K562 (cell line): ENCODE measurements around the gene RFT1. TPM values are rescaled to one million over a fixed set of nuclear protein-coding genes. Genes with fewer than 3 reads are reported as not detected.

Source experiments
- CBX5 ChIP-seq: IDR thresholded peaks from 2 replicates; pipeline ENCODE4 v1.6.1; 2014; ENCODE audit warnings: low read depth, borderline replicate concordance
- CEBPB ChIP-seq: fragments of 450-650 bp; IDR thresholded peaks from 2 replicates; pipeline ENCODE4 v1.6.1; 2016; ENCODE audit warnings: missing genetic modification characterization, missing compliant biosample characterization
- E2F3 ChIP-seq: fragments of 250-450 bp; sonication (Bioruptor Pico); IDR thresholded peaks from 2 replicates; pipeline ENCODE4 v1.4.0; 2020; ENCODE audit warnings: mild to moderate bottlenecking
- E2F4 ChIP-seq: sonication (generic); formaldehyde crosslinking; IDR thresholded peaks from 2 replicates; pipeline ENCODE4 v1.8.0; 2022; ENCODE audit warnings: mild to moderate bottlenecking, low read depth, missing genetic modification reagents
- ETV1 ChIP-seq: fragments of 450-650 bp; conservative IDR thresholded peaks from 2 replicates; pipeline ENCODE4 v1.6.1; 2016; ENCODE audit warnings: missing genetic modification characterization, control low read depth, low read depth, missing compliant biosample characterization
- MECOM ChIP-seq: fragments of 250-450 bp; sonication (Bioruptor Pico); IDR thresholded peaks from 2 replicates; pipeline ENCODE4 v1.8.0; 2022; ENCODE audit warnings: inconsistent platforms
- PBX2 ChIP-seq, 2 experiments: IDR thresholded peaks in 1 of 2; conservative IDR thresholded peaks in 1 of 2; 2 replicates each; pipeline ENCODE4 v1.6.1; 2016; ENCODE audit warnings: low read depth in 2 of 2, mild to moderate bottlenecking in 1 of 2, missing compliant biosample characterization in 1 of 2, missing genetic modification characterization in 1 of 2, moderate library complexity in 1 of 2
- PCBP2 ChIP-seq: fragments of 200-400 bp; formaldehyde crosslinking; IDR thresholded peaks from 2 replicates; pipeline ENCODE4 v1.6.1; 2018; ENCODE audit warnings: low read length, low read depth, mild to moderate bottlenecking, moderate library complexity; ENCODE audit not compliant: poor library complexity, severe bottlenecking
- PTBP1 ChIP-seq: fragments of 200-400 bp; formaldehyde crosslinking; IDR thresholded peaks from 2 replicates; pipeline ENCODE4 v1.6.1; 2017; ENCODE audit warnings: low read depth, low read length
- SMC3 ChIP-seq: conservative IDR thresholded peaks from 2 replicates; pipeline ENCODE4 v1.6.1; 2011; ENCODE audit warnings: low read depth, low read length, improper control_type of control experiment; ENCODE audit not compliant: insufficient read depth
- SNAPC5 ChIP-seq: fragments of 250-450 bp; sonication (Bioruptor Pico); IDR thresholded peaks from 2 replicates; pipeline ENCODE4 v1.8.0; 2021; ENCODE audit warnings: moderate library complexity, mild to moderate bottlenecking, inconsistent platforms
- SPI1 ChIP-seq: IDR thresholded peaks from 2 replicates; pipeline ENCODE4 v1.6.1; 2011; ENCODE audit warnings: low read depth, low read length, control low read depth, borderline replicate concordance
- STAG1 ChIP-seq: sonication (generic); formaldehyde crosslinking; IDR thresholded peaks from 2 replicates; pipeline ENCODE4 v1.5.0; 2020; ENCODE audit warnings: missing genetic modification reagents, borderline replicate concordance
- ZKSCAN1 ChIP-seq: fragments of 150-350 bp; IDR thresholded peaks from 2 replicates; pipeline ENCODE4 v1.6.1; 2016; ENCODE audit warnings: low read depth, low read length
- polyA plus RNA-seq, 8 experiments: library from polyadenylated mRNA; depleted of rRNA in 4 of 8; stranded (reverse) in 5 of 8; unstranded in 3 of 8; fragments of >200 nt; fragmentation: Nextera tagmentation in 2 of 8; fragmentation: Illumina TruSeq in 1 of 8; extraction: Ambion mirVana in 2 of 8; extraction: Trizol in 1 of 8; gene quantifications; 2 replicates each; pipeline versions ENCODE4 v1.2.1 to v1.2.3, GENCODE V29; 2011 to 2014; ENCODE audit warnings: inconsistent platforms in 1 of 8, missing spikeins in 1 of 8
- total RNA-seq, 7 experiments: library from RNA; depleted of rRNA in 6 of 7; stranded (reverse); fragments of >200 nt in 6 of 7; fragmentation: Illumina TruSeq in 2 of 7; extraction: Trizol in 2 of 7; gene quantifications; 2 replicates each; pipeline versions ENCODE4 v1.2.1 to v1.2.3, GENCODE V29; 2011 to 2021; ENCODE audit warnings: low replicate concordance in 1 of 7

Gene RFT1
- total and polyA plus RNA-seq, 9 of the 15 experiments (the other 6 are each of a cell fraction or from before 2014, with no cell fraction given) = 4.4 to 23.8 (median 8.9) TPM

- TF ChIP-seq STAG1 (peak; percentile 71), E2F3 (no peak), E2F4 (CRISPR knock-in tag) (no peak), PCBP2 (no peak), CEBPB (tag) (no peak), MECOM (CRISPR knock-in tag) (no peak), ETV1 (tag) (0 out of 2 replicates have a peak, but pooled peaks have one; percentile 10), ZKSCAN1 (no peak), CBX5 (no peak), SNAPC5 (no peak), PTBP1 (no peak), PBX2 (CRISPR knock-in tag; IDR thresholded peaks at IDR 0.05; ENCODE audit: low read depth) (no peak), PBX2 (tag; conservative IDR thresholded peaks at IDR 0.05; ENCODE audit: low read depth) (0 out of 2 replicates have a peak, but pooled peaks have one; percentile 11), SPI1 (peak; percentile 60; the same call in 1 of the 2 replicates), SMC3 (peak; percentile 76)
These were observed 57.3 kb downstream of the RFT1 start (continued) for GRCh38 chr3:53072653-53073552.
